HEK293 (cell line): ENCODE results near the gene AGRN.
"Not testable (repeated sequence)": the region's sequence is repeated elsewhere in the genome, so short reads cannot be mapped to it uniquely, and the experiment has no call there.

Source experiments
- CTCF ChIA-PET: fragments of 350-600 bp; formaldehyde crosslinking; extraction: SDS; loops from one replicate; lab custom pipeline; 2021; ENCODE audit warnings: antibody characterized with exemption; lab: Yijun Ruan, JAX
- POLR2A ChIA-PET: fragments of 300-600 bp; formaldehyde crosslinking; extraction: SDS; loops from one replicate; lab custom pipeline; 2020; ENCODE audit warnings: antibody characterized with exemption, inconsistent platforms; lab: Yijun Ruan, JAX
- H3K27ac ChIP-seq: fragments of 200-500 bp; sonication (Bioruptor generic); 2 replicates; pipeline ENCODE4 v1.5.1; 2014; ENCODE audit warnings: low read depth, low read length, control low read depth, inconsistent platforms; ENCODE audit errors: extremely low read depth
- H3K36me3 ChIP-seq, 2 experiments: fragments of 200-500 bp in 1 of 2; sonication (Bioruptor generic) in 1 of 2; 1 replicate in 1 of 2; 2 replicates in 1 of 2; pipeline ENCODE4 v1.5.1; 2014 to 2017; ENCODE audit warnings: inconsistent platforms in 2 of 2, low read length in 2 of 2; ENCODE audit not compliant: control insufficient read depth in 2 of 2, insufficient read depth in 1 of 2
- H3K4me1 ChIP-seq: fragments of 200-500 bp; sonication (Bioruptor generic); 2 replicates; pipeline ENCODE4 v1.5.1; 2014; ENCODE audit warnings: mild to moderate bottlenecking, low read length, inconsistent platforms; ENCODE audit not compliant: control insufficient read depth, insufficient read depth
- H3K4me3 ChIP-seq: 2 replicates; pipeline ENCODE4 v1.5.1; 2011; ENCODE audit warnings: low read depth, mild to moderate bottlenecking, control low read depth, low read length, moderate library complexity
- H3K9me3 ChIP-seq: fragments of 200-500 bp; sonication (Bioruptor generic); 2 replicates; pipeline ENCODE4 v1.5.1; 2014; ENCODE audit warnings: low read depth, low read length, inconsistent platforms; ENCODE audit not compliant: control insufficient read depth, insufficient read depth
- GLIS1 ChIP-seq: fragments of 450-650 bp; formaldehyde crosslinking; IDR thresholded peaks from 2 replicates; pipeline ENCODE4 v1.5.1; 2016; ENCODE audit warnings: missing biosample characterization, missing genetic modification characterization
- GLIS2 ChIP-seq: fragments of 450-650 bp; formaldehyde crosslinking; IDR thresholded peaks from 2 replicates; pipeline ENCODE4 v1.5.1; 2016; ENCODE audit warnings: missing biosample characterization, missing genetic modification characterization
- KLF1 ChIP-seq: fragments of 450-650 bp; formaldehyde crosslinking; IDR thresholded peaks from 2 replicates; pipeline ENCODE4 v1.5.1; 2016; ENCODE audit warnings: missing biosample characterization, missing genetic modification characterization
- KLF10 ChIP-seq: fragments of 450-650 bp; IDR thresholded peaks from 2 replicates; pipeline ENCODE4 v1.5.1; 2018; ENCODE audit warnings: missing biosample characterization, mild to moderate bottlenecking, missing genetic modification characterization
- KLF8 ChIP-seq: fragments of 450-650 bp; formaldehyde crosslinking; IDR thresholded peaks from 2 replicates; pipeline ENCODE4 v1.5.1; 2016; ENCODE audit warnings: missing biosample characterization, missing genetic modification characterization
- KLF9 ChIP-seq: fragments of 450-650 bp; formaldehyde crosslinking; IDR thresholded peaks from 2 replicates; pipeline ENCODE4 v1.5.1; 2016; ENCODE audit warnings: missing biosample characterization, missing genetic modification characterization, low read depth
- SP2 ChIP-seq: fragments of 450-650 bp; formaldehyde crosslinking; IDR thresholded peaks from 2 replicates; pipeline ENCODE4 v1.5.1; 2016; ENCODE audit warnings: missing biosample characterization, missing genetic modification characterization
- SP3 ChIP-seq: fragments of 450-650 bp; formaldehyde crosslinking; IDR thresholded peaks from 2 replicates; pipeline ENCODE4 v1.5.1; 2016; ENCODE audit warnings: missing biosample characterization, missing genetic modification characterization
- ZBTB20 ChIP-seq: fragments of 450-650 bp; formaldehyde crosslinking; IDR thresholded peaks from 2 replicates; pipeline ENCODE4 v1.5.1; 2016; ENCODE audit warnings: missing biosample characterization, missing genetic modification characterization
- ZBTB8A ChIP-seq: fragments of 450-650 bp; formaldehyde crosslinking; IDR thresholded peaks from 2 replicates; pipeline ENCODE4 v1.5.1; 2016; ENCODE audit warnings: missing biosample characterization, missing genetic modification characterization
- ZFHX2 ChIP-seq: fragments of 450-650 bp; formaldehyde crosslinking; conservative IDR thresholded peaks from 2 replicates; pipeline ENCODE4 v1.5.1; 2016; ENCODE audit warnings: missing biosample characterization, missing genetic modification characterization
- ZNF223 ChIP-seq: fragments of 450-650 bp; formaldehyde crosslinking; IDR thresholded peaks from 2 replicates; pipeline ENCODE4 v1.5.1; 2016; ENCODE audit warnings: missing biosample characterization, missing genetic modification characterization
- ZNF600 ChIP-seq: fragments of 450-650 bp; formaldehyde crosslinking; IDR thresholded peaks from 2 replicates; pipeline ENCODE4 v1.5.1; 2016; ENCODE audit warnings: missing biosample characterization, missing genetic modification characterization
- TF ChIP-seq, protein P1 (sequence below): fragments of 450-650 bp; formaldehyde crosslinking; IDR thresholded peaks from 2 replicates; pipeline ENCODE4 v1.5.1; 2017; ENCODE audit warnings: missing biosample characterization, missing genetic modification characterization
- TF ChIP-seq, protein P2 (sequence below): fragments of 450-650 bp; formaldehyde crosslinking; IDR thresholded peaks from 2 replicates; pipeline ENCODE4 v1.5.1; 2016; ENCODE audit warnings: missing biosample characterization, missing genetic modification characterization
- TF ChIP-seq, protein P3 (sequence below): fragments of 450-650 bp; formaldehyde crosslinking; IDR thresholded peaks from 2 replicates; pipeline ENCODE4 v1.5.1; 2016; ENCODE audit warnings: missing biosample characterization, missing genetic modification characterization
- TF ChIP-seq, protein P4 (sequence below): fragments of 450-650 bp; formaldehyde crosslinking; IDR thresholded peaks from 2 replicates; pipeline ENCODE4 v1.5.1; 2017; ENCODE audit warnings: missing biosample characterization, missing genetic modification characterization

The AGRN gene

DNA sequence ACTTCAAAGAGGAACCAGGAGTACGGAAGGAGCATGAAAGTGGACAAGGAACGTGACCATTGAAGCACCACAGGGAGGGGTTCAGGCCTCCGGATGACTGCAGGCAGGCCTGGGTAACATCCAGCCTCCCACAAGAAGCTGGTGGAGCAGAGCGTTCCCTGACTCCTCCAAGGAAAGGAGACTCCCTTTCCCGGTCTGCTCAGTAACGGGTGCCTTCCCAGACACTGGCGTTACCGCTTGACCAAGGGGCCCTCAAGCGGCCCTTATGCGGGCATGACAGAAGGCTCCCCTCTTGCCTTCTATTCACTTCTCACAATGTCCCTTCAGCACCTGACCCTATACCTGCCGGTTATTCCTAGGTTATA, 46.0 kb downstream of the AGRN start:
- H3K4me1 ChIP-seq, H3K36me3 ChIP-seq, H3K4me3 ChIP-seq, H3K27ac ChIP-seq, POLR2A ChIA-PET, H3K9me3 ChIP-seq: not testable (repeated sequence)
- TF ChIP-seq ZNF600: peak; percentile 59
- 0 out of 2 replicates have a peak, but pooled peaks have one; percentile 40 for TF ChIP-seq ZBTB8A (tag by site-specific recombination)
- CTCF ChIA-PET: interaction anchor here (0.7 to 1.4 kb wide), 4 partner anchors 35 to 225 kb away, joined by 3 to 5 read pairs (median 4); no protein-coding TSS in a partner anchor

DNA sequence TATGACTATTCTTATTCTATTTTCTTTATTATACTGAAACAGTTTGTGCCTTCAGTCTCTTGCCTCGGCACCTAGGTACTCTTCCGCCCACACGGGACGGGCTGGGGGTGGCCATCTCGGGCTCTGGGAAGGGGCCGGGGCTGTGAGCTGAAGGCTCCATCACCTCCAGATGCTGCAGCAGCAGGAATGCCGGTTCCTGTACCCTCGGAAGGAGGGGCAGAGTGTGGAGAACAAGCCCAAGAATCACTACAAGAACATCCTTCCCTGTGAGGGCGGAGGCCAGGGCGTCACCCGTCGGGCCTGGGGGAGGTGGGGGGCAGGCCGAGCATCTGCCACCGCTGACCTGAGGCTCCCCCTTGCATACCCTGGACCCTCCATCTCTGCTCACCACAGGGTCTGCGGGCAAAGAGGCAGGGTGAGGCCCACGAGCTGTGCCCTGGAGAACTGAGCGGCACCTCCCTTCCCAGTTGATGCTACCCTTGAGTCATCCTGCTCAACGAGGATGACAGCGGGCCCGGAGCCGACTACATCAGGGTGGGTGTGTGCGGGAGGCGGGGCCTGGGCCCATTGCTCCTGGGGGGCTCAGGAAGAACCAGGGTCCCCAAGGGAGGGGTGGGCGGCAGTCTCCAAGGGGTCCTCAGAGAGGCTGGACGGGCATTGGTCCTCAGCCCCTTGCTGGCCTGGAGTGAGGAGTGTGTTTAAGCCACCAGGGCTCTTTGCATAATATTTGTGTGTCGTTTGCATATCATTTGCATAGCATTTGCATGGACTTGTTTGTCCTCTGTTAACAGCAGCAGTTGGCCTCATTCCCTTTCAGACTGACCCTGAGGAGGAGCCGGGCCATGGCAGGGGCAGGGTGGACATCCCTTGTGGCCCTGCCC, 46.7 kb downstream of the AGRN start:
- Histone ChIP-seq H3K4me1 (no peaks in the 10 kb centered on the region), H3K9me3 (no peaks in the 10 kb centered on the region), H3K36me3 (no peaks in the 10 kb centered on the region), H3K27ac (no peak overlapping the region), H3K4me3 (no peak overlapping the region)
- TF ChIP-seq, protein P1, sequence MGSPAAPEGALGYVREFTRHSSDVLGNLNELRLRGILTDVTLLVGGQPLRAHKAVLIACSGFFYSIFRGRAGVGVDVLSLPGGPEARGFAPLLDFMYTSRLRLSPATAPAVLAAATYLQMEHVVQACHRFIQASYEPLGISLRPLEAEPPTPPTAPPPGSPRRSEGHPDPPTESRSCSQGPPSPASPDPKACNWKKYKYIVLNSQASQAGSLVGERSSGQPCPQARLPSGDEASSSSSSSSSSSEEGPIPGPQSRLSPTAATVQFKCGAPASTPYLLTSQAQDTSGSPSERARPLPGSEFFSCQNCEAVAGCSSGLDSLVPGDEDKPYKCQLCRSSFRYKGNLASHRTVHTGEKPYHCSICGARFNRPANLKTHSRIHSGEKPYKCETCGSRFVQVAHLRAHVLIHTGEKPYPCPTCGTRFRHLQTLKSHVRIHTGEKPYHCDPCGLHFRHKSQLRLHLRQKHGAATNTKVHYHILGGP (tag by site-specific recombination): no peak
- TF ChIP-seq KLF8 (tag by site-specific recombination): peak; percentile 38; the same call in 1 of the 2 replicates
- peak; percentile 71 for TF ChIP-seq KLF9 (tag by site-specific recombination)
- peak; percentile 33; the same call in 1 of the 2 replicates for TF ChIP-seq GLIS2 (tag by site-specific recombination)
- peak; percentile 59; the same call in 1 of the 2 replicates for TF ChIP-seq KLF10 (tag by site-specific recombination)
- peak; percentile 87 for TF ChIP-seq KLF1
- TF ChIP-seq SP2 (tag by site-specific recombination): no peak
- TF ChIP-seq ZNF600: peak; percentile 64
- no peak for TF ChIP-seq ZNF223 (tag by site-specific recombination)
- TF ChIP-seq SP3 (tag by site-specific recombination): peak; percentile 21; the same call in 1 of the 2 replicates
- TF ChIP-seq, protein P2, sequence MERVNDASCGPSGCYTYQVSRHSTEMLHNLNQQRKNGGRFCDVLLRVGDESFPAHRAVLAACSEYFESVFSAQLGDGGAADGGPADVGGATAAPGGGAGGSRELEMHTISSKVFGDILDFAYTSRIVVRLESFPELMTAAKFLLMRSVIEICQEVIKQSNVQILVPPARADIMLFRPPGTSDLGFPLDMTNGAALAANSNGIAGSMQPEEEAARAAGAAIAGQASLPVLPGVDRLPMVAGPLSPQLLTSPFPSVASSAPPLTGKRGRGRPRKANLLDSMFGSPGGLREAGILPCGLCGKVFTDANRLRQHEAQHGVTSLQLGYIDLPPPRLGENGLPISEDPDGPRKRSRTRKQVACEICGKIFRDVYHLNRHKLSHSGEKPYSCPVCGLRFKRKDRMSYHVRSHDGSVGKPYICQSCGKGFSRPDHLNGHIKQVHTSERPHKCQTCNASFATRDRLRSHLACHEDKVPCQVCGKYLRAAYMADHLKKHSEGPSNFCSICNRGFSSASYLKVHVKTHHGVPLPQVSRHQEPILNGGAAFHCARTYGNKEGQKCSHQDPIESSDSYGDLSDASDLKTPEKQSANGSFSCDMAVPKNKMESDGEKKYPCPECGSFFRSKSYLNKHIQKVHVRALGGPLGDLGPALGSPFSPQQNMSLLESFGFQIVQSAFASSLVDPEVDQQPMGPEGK (tag by site-specific recombination): peak; percentile 61
- TF ChIP-seq, protein P3, sequence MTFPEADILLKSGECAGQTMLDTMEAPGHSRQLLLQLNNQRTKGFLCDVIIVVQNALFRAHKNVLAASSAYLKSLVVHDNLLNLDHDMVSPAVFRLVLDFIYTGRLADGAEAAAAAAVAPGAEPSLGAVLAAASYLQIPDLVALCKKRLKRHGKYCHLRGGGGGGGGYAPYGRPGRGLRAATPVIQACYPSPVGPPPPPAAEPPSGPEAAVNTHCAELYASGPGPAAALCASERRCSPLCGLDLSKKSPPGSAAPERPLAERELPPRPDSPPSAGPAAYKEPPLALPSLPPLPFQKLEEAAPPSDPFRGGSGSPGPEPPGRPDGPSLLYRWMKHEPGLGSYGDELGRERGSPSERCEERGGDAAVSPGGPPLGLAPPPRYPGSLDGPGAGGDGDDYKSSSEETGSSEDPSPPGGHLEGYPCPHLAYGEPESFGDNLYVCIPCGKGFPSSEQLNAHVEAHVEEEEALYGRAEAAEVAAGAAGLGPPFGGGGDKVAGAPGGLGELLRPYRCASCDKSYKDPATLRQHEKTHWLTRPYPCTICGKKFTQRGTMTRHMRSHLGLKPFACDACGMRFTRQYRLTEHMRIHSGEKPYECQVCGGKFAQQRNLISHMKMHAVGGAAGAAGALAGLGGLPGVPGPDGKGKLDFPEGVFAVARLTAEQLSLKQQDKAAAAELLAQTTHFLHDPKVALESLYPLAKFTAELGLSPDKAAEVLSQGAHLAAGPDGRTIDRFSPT (tag by site-specific recombination): peak; percentile 63; the same call in 1 of the 2 replicates
- 0 out of 2 replicates have a peak, but pooled peaks have one; percentile 28 for TF ChIP-seq ZFHX2 (tag by site-specific recombination)
- 0 out of 2 replicates have a peak, but pooled peaks have one; percentile 8 for TF ChIP-seq GLIS1 (tag by site-specific recombination)
- TF ChIP-seq ZBTB20 (tag by site-specific recombination): peak; percentile 46; the same call in 1 of the 2 replicates
- TF ChIP-seq, protein P4, sequence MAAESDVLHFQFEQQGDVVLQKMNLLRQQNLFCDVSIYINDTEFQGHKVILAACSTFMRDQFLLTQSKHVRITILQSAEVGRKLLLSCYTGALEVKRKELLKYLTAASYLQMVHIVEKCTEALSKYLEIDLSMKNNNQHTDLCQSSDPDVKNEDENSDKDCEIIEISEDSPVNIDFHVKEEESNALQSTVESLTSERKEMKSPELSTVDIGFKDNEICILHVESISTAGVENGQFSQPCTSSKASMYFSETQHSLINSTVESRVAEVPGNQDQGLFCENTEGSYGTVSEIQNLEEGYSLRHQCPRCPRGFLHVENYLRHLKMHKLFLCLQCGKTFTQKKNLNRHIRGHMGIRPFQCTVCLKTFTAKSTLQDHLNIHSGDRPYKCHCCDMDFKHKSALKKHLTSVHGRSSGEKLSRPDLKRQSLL (tag by site-specific recombination): 0 out of 2 replicates have a peak, but pooled peaks have one; percentile 60
- CTCF ChIA-PET: interaction anchor here (0.7 to 1.4 kb wide), 2 partner anchors 35 to 225 kb away, joined by 3 read pairs; no protein-coding TSS in a partner anchor
- POLR2A ChIA-PET: no interaction called here
